ENCODE data around the gene KCTD3.

Gene KCTD3

GRCh38 chr1:215667761-215668160, 100.7 kb downstream of the KCTD3 start:
- Histone ChIP-seq H3K4me3 (ENCODE audit: low read depth, low read length) (no peak overlapping the region), H3K9me3 (ENCODE audit: control insufficient read depth, insufficient read depth, low read depth, low read length) (no peaks in the 10 kb centered on the region), H3K27ac (ENCODE audit: extremely low read depth, low read depth, low read length) (no peak overlapping the region), H3K36me3 (ENCODE audit: control insufficient read depth in 2 of 2, insufficient read depth in 1 of 2, low read length in 2 of 2) (no peaks in the 10 kb centered on the region), H3K4me1 (ENCODE audit: control insufficient read depth, insufficient read depth, low read length) (no peaks in the 10 kb centered on the region)
- CTCF ChIA-PET = no interaction called here
- TF ChIP-seq ZFHX2 (tag by site-specific recombination; conservative IDR thresholded peaks at IDR 0.05) = peak; percentile 47
- TF ChIP-seq GLIS2 (tag by site-specific recombination; IDR thresholded peaks at IDR 0.05) = no peak
- TF ChIP-seq EGR2 (tag by site-specific recombination; IDR thresholded peaks at IDR 0.05; ENCODE audit: low read depth) = peak; percentile 62
- POLR2A ChIA-PET = no interaction called here

GRCh38 chr1:215669806-215670491, 102.8 kb downstream of the KCTD3 start:
- Histone ChIP-seq H3K27ac (ENCODE audit: extremely low read depth, low read depth, low read length) (no peak overlapping the region), H3K36me3 (ENCODE audit: control insufficient read depth in 2 of 2, insufficient read depth in 1 of 2, low read length in 2 of 2) (no peaks in the 10 kb centered on the region), H3K9me3 (ENCODE audit: control insufficient read depth, insufficient read depth, low read depth, low read length) (no peaks in the 10 kb centered on the region), H3K4me3 (ENCODE audit: low read depth, low read length) (no peak overlapping the region), H3K4me1 (ENCODE audit: control insufficient read depth, insufficient read depth, low read length) (no peaks in the 10 kb centered on the region)
- ChIA-PET POLR2A (no interaction called here), CTCF (no interaction called here)
- TF ChIP-seq ZNF555 (tag by site-specific recombination; conservative IDR thresholded peaks at IDR 0.05) (no peak), EGR2 (tag by site-specific recombination; IDR thresholded peaks at IDR 0.05; ENCODE audit: low read depth) (peak; percentile 46; the same call in 1 of the 2 replicates)
